IMR-90 (cell line): ENCODE results near the gene ADAMTS6. TPM values are rescaled to one million over a fixed set of nuclear protein-coding genes. Genes with fewer than 3 reads are reported as not detected.

Source experiments
- ATAC-seq: fragments of 200-7000 bp; cut with Tn5 transposase; 2 replicates; pipeline ENCODE4 v1.9.1; 2020; ENCODE audit warnings: low read depth, mild to moderate bottlenecking, moderate library complexity
- BruUV-seq: library from RNA; stranded (reverse); fragments of 400-500 nt; replicated peaks from 2 replicates; lab custom pipeline; 2021; lab: Mats Ljungman, UMichigan
- CTCF ChIA-PET: fragments of 300-600 bp; formaldehyde crosslinking; extraction: SDS; loops from one replicate; lab custom pipeline; 2021; ENCODE audit warnings: antibody characterized with exemption; lab: Yijun Ruan, JAX
- POLR2A ChIA-PET: fragments of 300-600 bp; sonication (Branson Sonifier 250); formaldehyde crosslinking; loops from one replicate; lab custom pipeline; 2022; ENCODE audit warnings: antibody characterized with exemption; ENCODE audit not compliant: unreplicated experiment; lab: Charles Lee
- DNase-seq: peaks from one replicate; pipeline ENCODE4 v3.0.0; 2013
- H2AFZ ChIP-seq: replicated peaks from 2 replicates; pipeline ENCODE3; 2013; ENCODE audit warnings: low read length, mild to moderate bottlenecking; ENCODE audit not compliant: poor library complexity
- H2AK5ac ChIP-seq: 2 replicates; pipeline ENCODE4 v1.6.1; 2013; ENCODE audit warnings: low read depth, low read length, inconsistent platforms
- H2AK9ac ChIP-seq: replicated peaks from 2 replicates; pipeline ENCODE3; 2013; ENCODE audit warnings: mild to moderate bottlenecking, low read depth, low read length, moderate library complexity; ENCODE audit not compliant: poor library complexity
- H2BK120ac ChIP-seq: 2 replicates; pipeline ENCODE4 v1.6.1; 2013; ENCODE audit warnings: low read depth, low read length, inconsistent platforms
- H2BK15ac ChIP-seq: 3 replicates; pipeline ENCODE4 v1.6.1; 2013; ENCODE audit warnings: low read depth, low read length, inconsistent platforms
- H2BK20ac ChIP-seq: 2 replicates; pipeline ENCODE4 v1.6.1; 2013; ENCODE audit warnings: low read depth, mild to moderate bottlenecking, inconsistent platforms, low read length, moderate library complexity
- H2BK5ac ChIP-seq: 2 replicates; pipeline ENCODE4 v1.6.1; 2013; ENCODE audit warnings: mild to moderate bottlenecking, low read depth, low read length, inconsistent platforms; ENCODE audit not compliant: poor library complexity, severe bottlenecking
- H3K14ac ChIP-seq: replicated peaks from 2 replicates; pipeline ENCODE4 v1.6.1; 2013; ENCODE audit warnings: low read depth, low read length, inconsistent platforms
- H3K18ac ChIP-seq: 2 replicates; pipeline ENCODE4 v1.6.1; 2013; ENCODE audit warnings: low read depth, low read length, control low read depth
- H3K23ac ChIP-seq: 2 replicates; pipeline ENCODE4 v1.6.1; 2013; ENCODE audit warnings: low read depth, low read length, inconsistent platforms
- H3K27ac ChIP-seq: 2 replicates; pipeline ENCODE4 v1.5.1; 2013; ENCODE audit warnings: mild to moderate bottlenecking, control low read depth, low read length; ENCODE audit not compliant: insufficient read depth
- H3K27me3 ChIP-seq: 2 replicates; pipeline ENCODE4 v1.6.1; 2013; ENCODE audit warnings: low read length; ENCODE audit not compliant: control insufficient read depth, insufficient read depth
- H3K36me3 ChIP-seq: 2 replicates; pipeline ENCODE4 v1.6.1; 2013; ENCODE audit warnings: low read length, mixed read lengths; ENCODE audit not compliant: control insufficient read depth, insufficient read depth
- H3K4ac ChIP-seq: 2 replicates; pipeline ENCODE4 v1.6.1; 2013; ENCODE audit warnings: low read depth, low read length, inconsistent platforms
- H3K4me1 ChIP-seq: 2 replicates; pipeline ENCODE4 v1.6.1; 2013; ENCODE audit warnings: low read length, mixed read lengths; ENCODE audit not compliant: control insufficient read depth, insufficient read depth
- H3K4me2 ChIP-seq: 2 replicates; pipeline ENCODE4 v1.6.1; 2013; ENCODE audit warnings: low read depth, mild to moderate bottlenecking, control low read depth, low read length, moderate library complexity
- H3K4me3 ChIP-seq: 2 replicates; pipeline ENCODE4 v1.5.1; 2013; ENCODE audit warnings: low read depth, mild to moderate bottlenecking, control low read depth, low read length, moderate library complexity; ENCODE audit not compliant: insufficient read depth
- H3K56ac ChIP-seq: 2 replicates; pipeline ENCODE4 v1.6.1; 2013; ENCODE audit warnings: low read length, inconsistent platforms; ENCODE audit not compliant: insufficient read depth; ENCODE audit errors: extremely low read depth
- H3K79me1 ChIP-seq, 2 experiments: 2 replicates each; pipeline ENCODE4 v1.6.1; 2013; ENCODE audit warnings: low read length in 2 of 2, inconsistent platforms in 1 of 2, low read depth in 1 of 2
- H3K9ac ChIP-seq: 2 replicates; pipeline ENCODE4 v1.6.1; 2013; ENCODE audit warnings: low read depth, low read length, control low read depth
- H3K9me1 ChIP-seq: 2 replicates; pipeline ENCODE4 v1.6.1; 2013; ENCODE audit warnings: low read length, inconsistent platforms; ENCODE audit not compliant: insufficient read depth
- H3K9me3 ChIP-seq: 2 replicates; pipeline ENCODE4 v1.6.1; 2013; ENCODE audit warnings: low read length; ENCODE audit not compliant: control insufficient read depth, insufficient read depth
- H4K20me1 ChIP-seq: 2 replicates; pipeline ENCODE4 v1.6.1; 2013; ENCODE audit warnings: low read length, inconsistent platforms; ENCODE audit not compliant: insufficient read depth
- H4K5ac ChIP-seq: 2 replicates; pipeline ENCODE4 v1.6.1; 2013; ENCODE audit warnings: mild to moderate bottlenecking, low read depth, low read length, control low read depth
- H4K8ac ChIP-seq, 2 experiments: 2 replicates each; pipeline ENCODE4 v1.6.1; 2013; ENCODE audit warnings: low read depth in 2 of 2, low read length in 2 of 2, control low read depth in 1 of 2, inconsistent platforms in 1 of 2
- H4K91ac ChIP-seq: 2 replicates; pipeline ENCODE4 v1.6.1; 2013; ENCODE audit warnings: low read depth, low read length, inconsistent platforms; ENCODE audit not compliant: insufficient read depth
- BHLHE40 ChIP-seq: fragments of 150-350 bp; IDR thresholded peaks from 2 replicates; pipeline ENCODE4 v1.6.1; 2016; ENCODE audit warnings: mild to moderate bottlenecking, low read depth, low read length
- CEBPB ChIP-seq: IDR thresholded peaks from 2 replicates; pipeline ENCODE4 v1.6.1; 2012; ENCODE audit warnings: low read depth, low read length, improper control_type of control experiment
- CHD1 ChIP-seq: IDR thresholded peaks from 2 replicates; pipeline ENCODE4 v1.6.1; 2012; ENCODE audit warnings: low read depth, low read length, improper control_type of control experiment
- ELK1 ChIP-seq: fragments of 150-350 bp; IDR thresholded peaks from 2 replicates; pipeline ENCODE4 v1.6.1; 2016; ENCODE audit warnings: low read depth, mild to moderate bottlenecking, low read length, moderate library complexity, borderline replicate concordance
- FOS ChIP-seq: fragments of 150-350 bp; IDR thresholded peaks from 2 replicates; pipeline ENCODE4 v1.6.1; 2016; ENCODE audit warnings: low read depth, low read length
- MAFK ChIP-seq: IDR thresholded peaks from 2 replicates; pipeline ENCODE4 v1.6.1; 2012; ENCODE audit warnings: low read depth, low read length, improper control_type of control experiment
- MXI1 ChIP-seq: IDR thresholded peaks from 2 replicates; pipeline ENCODE4 v1.6.1; 2012; ENCODE audit warnings: low read depth, mild to moderate bottlenecking, low read length, moderate library complexity, borderline replicate concordance
- RCOR1 ChIP-seq: IDR thresholded peaks from 2 replicates; pipeline ENCODE4 v1.6.1; 2012; ENCODE audit warnings: mild to moderate bottlenecking, low read length, improper control_type of control experiment; ENCODE audit not compliant: insufficient replicate concordance
- SMC3 ChIP-seq: fragments of 150-350 bp; IDR thresholded peaks from 2 replicates; pipeline ENCODE4 v1.6.1; 2016; ENCODE audit warnings: low read depth, mild to moderate bottlenecking, antibody characterized with exemption, low read length, moderate library complexity
- USF2 ChIP-seq: fragments of 150-350 bp; IDR thresholded peaks from 2 replicates; pipeline ENCODE4 v1.6.1; 2017; ENCODE audit warnings: mild to moderate bottlenecking, antibody characterized with exemption, low read length, low read depth
- WGBS, 2 experiments: methylation state at CpG; one replicate each; pipeline versions ENCODE4 v1.1.5 to v1.1.7; 2013; ENCODE audit warnings: missing lambda C conversion rate in 2 of 2; ENCODE audit not compliant: insufficient read length in 1 of 2; ENCODE audit errors: extremely low coverage in 2 of 2; 5-methylcytosine and 5-hydroxymethylcytosine counted together
- dilution Hi-C: fragments of 300-500 bp; cut with HindIII; formaldehyde crosslinking; loops from one replicate; pipeline ENCODE4 v1.14.3; 2018; ENCODE audit warnings: low sequenced_read_pairs; ENCODE audit not compliant: unreplicated experiment
- in situ Hi-C: fragments of 300-500 bp; cut with MboI; formaldehyde crosslinking; loops from 3 replicates; pipeline ENCODE4 v1.14.3; 2019; ENCODE audit warnings: low sequenced_read_pairs, inconsistent platforms, mixed read lengths
- intact Hi-C: fragments of 100-400 bp; cut with micrococcal nuclease; formaldehyde crosslinking; loops from 2 replicates; pipeline ENCODE4 v1.10.0; 2022
- polyA plus RNA-seq, 3 experiments: library from polyadenylated mRNA; depleted of rRNA; stranded (reverse); fragments of >200 nt; gene quantifications; 2 replicates each; pipeline ENCODE4 v1.2.3, GENCODE V29; 2012; ENCODE audit warnings: low replicate concordance in 1 of 3
- total RNA-seq: library from RNA; depleted of rRNA; stranded (reverse); fragments of >200 nt; gene quantifications from 2 replicates; pipeline ENCODE4 v1.2.3, GENCODE V29; 2012

ADAMTS6 gene
- total and polyA plus RNA-seq, 2 of the 4 experiments (the other 2 are of a cell fraction): 23.9 to 173 TPM

GRCh38 chr5:65198456-65199120, 283.1 kb downstream of the ADAMTS6 start:
- H3K4me1 ChIP-seq: peaks cover 11% of the 10 kb centered on the region

More at GRCh38 chr5:65198456-65199120, 283.1 kb downstream of the ADAMTS6 start:
- peak overlapping the region; percentile 93 for H2BK15ac ChIP-seq
- peak overlapping the region; percentile 79; the same call in 1 of the 2 replicates for H2AK5ac ChIP-seq
- H4K5ac ChIP-seq: peak overlapping the region; percentile 97; the same call in 1 of the 2 replicates
- H4K20me1 ChIP-seq: no peaks in the 10 kb centered on the region
- H3K23ac ChIP-seq: peak overlapping the region; percentile 89
- H3K4me3 ChIP-seq: no peak overlapping the region
- peak overlapping the region; percentile 80; the same call in 1 of the 2 replicates for H3K9ac ChIP-seq
- peaks cover 6% of the 10 kb centered on the region; the same call in 1 of the 2 replicates for H3K36me3 ChIP-seq
- no peak for TF ChIP-seq BHLHE40
- no peak for TF ChIP-seq CHD1
- TF ChIP-seq MXI1: no peak
- no peak for TF ChIP-seq ELK1
- TF ChIP-seq CEBPB: peak; percentile 74
- peak; percentile 75 for TF ChIP-seq FOS
- peak; percentile 52 for TF ChIP-seq RCOR1
- TF ChIP-seq USF2: no peak
- TF ChIP-seq SMC3: peak; percentile 11; the same call in 1 of the 2 replicates
- TF ChIP-seq MAFK: peak; percentile 14; the same call in 1 of the 2 replicates
- peak overlapping the region; percentile 90 for H3K56ac ChIP-seq
- no peaks in the 10 kb centered on the region for H3K9me3 ChIP-seq
- intact Hi-C loops: loop anchor here (2.0 kb wide), 2 partner anchors 72 to 282 kb away; partner anchors contain the start of gene ADAMTS6
- peak overlapping the region; percentile 94 for H3K4ac ChIP-seq
- peak overlapping the region; percentile 89 for H3K14ac ChIP-seq
- CTCF ChIA-PET: interaction anchor here (0.6 kb wide), 1 partner anchor 11 kb away, joined by 3 read pairs; no protein-coding TSS in a partner anchor
- peak overlapping the region; percentile 50; the same call in 1 of the 2 replicates for H3K4me2 ChIP-seq
- peak overlapping the region; percentile 95 for H2BK20ac ChIP-seq
- peak overlapping the region; percentile 96 for H4K91ac ChIP-seq
- TSS peak; percentile 33 for BruUV-seq
- H2BK5ac ChIP-seq: peak overlapping the region; percentile 100
- peak overlapping the region; percentile 98 for H2BK120ac ChIP-seq
- peaks cover 22 to 31% of the 10 kb centered on the region in 2 experiments for H3K79me1 ChIP-seq
- 100% methylated on average over 1 of the region's 3 CpGs; no CpG with 5 or more reads in 1 of the 2 experiments for WGBS, 2 experiments
- H2AFZ ChIP-seq: no peak overlapping the region
- H4K8ac ChIP-seq: peak overlapping the region; percentile 87 to 94
- in situ Hi-C loops: loop anchor here (5.0 kb wide), 1 partner anchor 284 kb away; the partner anchor contains the start of gene ADAMTS6
- ATAC-seq: peak; percentile 85
- peak overlapping the region; percentile 81 for H3K27ac ChIP-seq
- POLR2A ChIA-PET: no interaction called here
- H3K9me1 ChIP-seq: 0 out of 2 replicates have a peak, but pooled peaks cover 4% of the 10 kb centered on the region
- no peak overlapping the region for H2AK9ac ChIP-seq
- dilution Hi-C loops: no loop called here
- no peaks in the 10 kb centered on the region for H3K27me3 ChIP-seq
- peak overlapping the region; percentile 99 for H3K18ac ChIP-seq
- peak; percentile 99 for DNase-seq
